ENCODE data around the gene FHL2. TPM values are rescaled to one million over a fixed set of nuclear protein-coding genes. Genes with fewer than 3 reads are reported as not detected.

FHL2 gene
- total RNA-seq, 2 experiments from 2014 or later = 0.41 to 0.42 TPM

DNA sequence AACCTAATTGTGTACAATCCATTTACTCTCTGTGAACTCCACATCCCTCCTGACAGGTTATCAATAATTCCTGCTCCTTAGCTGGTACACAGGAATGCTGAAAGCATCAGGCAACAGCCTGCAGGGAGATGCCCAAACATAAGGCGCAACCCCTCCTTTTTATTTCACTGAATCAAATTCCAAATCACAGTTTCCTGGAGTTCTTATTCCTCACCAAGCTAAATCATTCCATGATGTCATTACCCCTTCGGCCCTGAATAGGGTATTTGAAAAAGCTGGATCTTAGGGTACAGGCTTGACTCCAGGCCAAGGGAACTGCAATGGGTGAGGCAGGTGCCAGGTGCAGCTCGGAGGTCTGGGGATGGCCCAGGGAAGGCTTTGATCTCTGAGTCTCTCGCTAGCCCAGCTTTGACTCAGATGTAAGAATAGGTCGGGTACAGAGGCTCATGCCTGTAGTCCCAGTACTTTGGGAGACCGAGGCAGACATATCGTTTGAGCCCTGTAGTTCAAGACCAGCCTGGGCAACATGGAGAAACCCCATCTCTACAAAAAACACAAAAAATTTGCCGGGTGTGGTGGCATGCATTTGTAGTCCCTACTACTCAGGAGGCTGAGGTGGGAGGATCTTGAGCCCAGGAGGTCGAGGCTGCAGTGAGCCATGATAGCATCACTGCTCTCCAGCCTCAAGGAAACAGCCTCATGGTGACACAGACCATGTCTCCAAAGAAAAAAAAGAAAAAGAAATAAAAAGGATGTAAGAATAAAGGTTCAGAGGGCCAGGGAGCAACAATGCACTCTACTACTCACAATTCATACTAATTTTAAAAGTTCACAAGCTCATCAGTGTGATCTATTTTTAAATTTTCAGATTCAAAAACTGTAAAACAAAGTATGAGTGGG is 6.8 kb downstream of the FHL2 start:
- Mint-ChIP-seq H3K36me3 (ENCODE audit: low read depth) (no peaks in the 10 kb centered on the region), H3K4me3 (no peak overlapping the region), H3K4me1 (ENCODE audit: low read depth) (no peaks in the 10 kb centered on the region), H3K9me3 (no peaks in the 10 kb centered on the region), H3K27ac (no peak overlapping the region), H3K27me3 (peaks cover 10% of the 10 kb centered on the region)
- no peak for ATAC-seq (ENCODE audit: poor library complexity)
- Histone ChIP-seq H3K4me3 (ENCODE audit: low read length) (no peak overlapping the region), H3K4me1 (ENCODE audit: insufficient read depth, low read length) (no peaks in the 10 kb centered on the region), H3K27me3 (ENCODE audit: control insufficient read depth in 1 of 2, insufficient read depth in 2 of 2, low read length in 2 of 2) (no peaks in the 10 kb centered on the region), H3K9me3 (ENCODE audit: control insufficient read depth in 1 of 2, insufficient read depth in 1 of 2, low read length in 2 of 2) (no peaks in the 10 kb centered on the region), H3K27ac (ENCODE audit: low read depth in 1 of 2, low read length in 2 of 2) (no peak overlapping the region), H3K36me3 (ENCODE audit: insufficient read depth, low read length) (no peaks in the 10 kb centered on the region)
- intact Hi-C loops (cut with DNase I, micrococcal nuclease) = no loop called here
- TF ChIP-seq, protein P1, sequence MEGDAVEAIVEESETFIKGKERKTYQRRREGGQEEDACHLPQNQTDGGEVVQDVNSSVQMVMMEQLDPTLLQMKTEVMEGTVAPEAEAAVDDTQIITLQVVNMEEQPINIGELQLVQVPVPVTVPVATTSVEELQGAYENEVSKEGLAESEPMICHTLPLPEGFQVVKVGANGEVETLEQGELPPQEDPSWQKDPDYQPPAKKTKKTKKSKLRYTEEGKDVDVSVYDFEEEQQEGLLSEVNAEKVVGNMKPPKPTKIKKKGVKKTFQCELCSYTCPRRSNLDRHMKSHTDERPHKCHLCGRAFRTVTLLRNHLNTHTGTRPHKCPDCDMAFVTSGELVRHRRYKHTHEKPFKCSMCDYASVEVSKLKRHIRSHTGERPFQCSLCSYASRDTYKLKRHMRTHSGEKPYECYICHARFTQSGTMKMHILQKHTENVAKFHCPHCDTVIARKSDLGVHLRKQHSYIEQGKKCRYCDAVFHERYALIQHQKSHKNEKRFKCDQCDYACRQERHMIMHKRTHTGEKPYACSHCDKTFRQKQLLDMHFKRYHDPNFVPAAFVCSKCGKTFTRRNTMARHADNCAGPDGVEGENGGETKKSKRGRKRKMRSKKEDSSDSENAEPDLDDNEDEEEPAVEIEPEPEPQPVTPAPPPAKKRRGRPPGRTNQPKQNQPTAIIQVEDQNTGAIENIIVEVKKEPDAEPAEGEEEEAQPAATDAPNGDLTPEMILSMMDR (IDR thresholded peaks at IDR 0.05) = no peak
- DNase-seq = no peak
- ChIA-PET CTCF (interaction anchor here (0.7 kb wide), 1 partner anchor 117 kb away, joined by 3 read pairs; no protein-coding TSS in a partner anchor), POLR2A (interaction anchor here (1.1 kb wide), 1 partner anchor 406 kb away, joined by 3 read pairs; no protein-coding TSS in a partner anchor)

DNA sequence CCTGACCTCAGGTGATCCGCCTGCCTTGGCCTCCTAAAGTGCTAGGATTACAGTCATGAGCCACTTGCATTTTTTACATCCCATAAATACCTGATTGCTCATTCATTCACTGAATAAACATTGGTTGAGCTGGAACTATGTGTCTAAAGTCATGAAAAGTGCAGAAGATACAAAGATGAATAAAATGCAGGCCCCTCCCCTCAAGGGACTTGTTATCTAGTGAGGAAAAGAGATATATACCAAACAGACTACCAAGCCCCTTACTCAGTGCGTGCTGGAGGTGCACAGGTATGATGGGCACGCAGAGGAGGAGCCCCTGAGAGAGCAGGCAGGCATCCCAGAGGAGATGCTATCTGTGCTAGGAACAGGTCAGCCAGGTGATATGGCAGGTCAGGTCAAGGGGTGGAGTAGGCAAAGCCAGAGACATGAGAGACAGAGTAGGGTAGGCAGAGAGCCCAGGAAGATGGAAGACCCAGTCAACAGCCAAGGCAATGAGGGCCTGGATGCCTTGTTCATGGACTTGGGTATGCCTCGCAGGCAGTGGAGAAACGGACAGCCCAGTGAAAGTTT is 7.7 kb downstream of the FHL2 start:
- H3K27ac Mint-ChIP-seq = no peak overlapping the region
- Histone ChIP-seq H3K4me1 (ENCODE audit: insufficient read depth, low read length) (no peaks in the 10 kb centered on the region), H3K27ac (ENCODE audit: low read depth in 1 of 2, low read length in 2 of 2) (no peak overlapping the region), H3K9me3 (ENCODE audit: control insufficient read depth in 1 of 2, insufficient read depth in 1 of 2, low read length in 2 of 2) (no peaks in the 10 kb centered on the region), H3K4me3 (ENCODE audit: low read length) (no peak overlapping the region), H3K27me3 (ENCODE audit: control insufficient read depth in 1 of 2, insufficient read depth in 2 of 2, low read length in 2 of 2) (no peaks in the 10 kb centered on the region), H3K36me3 (ENCODE audit: insufficient read depth, low read length) (no peaks in the 10 kb centered on the region)
- POLR2A ChIA-PET = no interaction called here
- no peaks in the 10 kb centered on the region for H3K36me3 Mint-ChIP-seq (ENCODE audit: low read depth)
- TF ChIP-seq, protein P1 (IDR thresholded peaks at IDR 0.05) = no peak
- no peaks in the 10 kb centered on the region for H3K9me3 Mint-ChIP-seq
- peaks cover 5% of the 10 kb centered on the region for H3K27me3 Mint-ChIP-seq
- H3K4me3 Mint-ChIP-seq = no peak overlapping the region
- intact Hi-C loops (cut with DNase I, micrococcal nuclease) = no loop called here
- ATAC-seq (ENCODE audit: poor library complexity) = no peak
- CTCF ChIA-PET = interaction anchor here (1.2 kb wide), 1 partner anchor 9 kb away, joined by 3 read pairs; no protein-coding TSS in a partner anchor
- DNase-seq = no peak
- no peaks in the 10 kb centered on the region for H3K4me1 Mint-ChIP-seq (ENCODE audit: low read depth)

DNA sequence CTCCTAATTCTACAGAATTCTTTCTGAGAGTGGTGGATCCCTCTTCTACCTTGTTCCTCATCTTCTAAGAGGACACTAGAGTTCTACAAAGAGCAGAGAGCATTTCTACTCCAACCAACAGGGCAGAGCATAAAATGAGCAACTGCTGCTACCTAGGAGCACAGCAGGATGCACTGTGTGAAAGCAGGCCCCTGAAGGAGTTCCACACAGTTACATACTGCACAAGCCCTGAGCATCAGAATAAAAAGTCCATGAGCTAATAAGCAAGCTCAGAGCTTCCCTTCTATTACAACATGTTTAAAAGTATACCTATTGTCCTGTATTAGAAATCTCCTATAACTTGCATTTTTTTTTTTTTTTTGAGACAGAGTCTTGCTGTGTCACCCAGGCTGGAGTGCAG is 8.4 kb downstream of the FHL2 start:
- Histone ChIP-seq H3K9me3 (ENCODE audit: control insufficient read depth in 1 of 2, insufficient read depth in 1 of 2, low read length in 2 of 2) (no peaks in the 10 kb centered on the region), H3K4me1 (ENCODE audit: insufficient read depth, low read length) (no peaks in the 10 kb centered on the region), H3K27me3 (ENCODE audit: control insufficient read depth in 1 of 2, insufficient read depth in 2 of 2, low read length in 2 of 2) (no peaks in the 10 kb centered on the region), H3K36me3 (ENCODE audit: insufficient read depth, low read length) (no peaks in the 10 kb centered on the region), H3K4me3 (ENCODE audit: low read length) (no peak overlapping the region), H3K27ac (ENCODE audit: low read depth in 1 of 2, low read length in 2 of 2) (no peak overlapping the region)
- intact Hi-C loops (cut with DNase I, micrococcal nuclease) = no loop called here
- POLR2A ChIA-PET = no interaction called here
- DNase-seq (no peak), ATAC-seq (ENCODE audit: poor library complexity) (no peak)
- H3K27ac Mint-ChIP-seq = no peak overlapping the region
- no peaks in the 10 kb centered on the region for H3K27me3 Mint-ChIP-seq
- H3K4me1 Mint-ChIP-seq (ENCODE audit: low read depth) = no peaks in the 10 kb centered on the region
- TF ChIP-seq, protein P1 (IDR thresholded peaks at IDR 0.05) = no peak
- no peaks in the 10 kb centered on the region for H3K36me3 Mint-ChIP-seq (ENCODE audit: low read depth)
- H3K4me3 Mint-ChIP-seq = no peak overlapping the region
- H3K9me3 Mint-ChIP-seq = no peaks in the 10 kb centered on the region
- CTCF ChIA-PET = interaction anchor here (1.2 kb wide), 1 partner anchor 9 kb away, joined by 3 read pairs; no protein-coding TSS in a partner anchor
